ENCODE data around the gene RAB10. TPM values are rescaled to one million over a fixed set of nuclear protein-coding genes. Genes with fewer than 3 reads are reported as not detected.

Gene RAB10
- total RNA-seq, 3 donors from 2014 or later, result 135 to 155 (median 146) TPM

DNA sequence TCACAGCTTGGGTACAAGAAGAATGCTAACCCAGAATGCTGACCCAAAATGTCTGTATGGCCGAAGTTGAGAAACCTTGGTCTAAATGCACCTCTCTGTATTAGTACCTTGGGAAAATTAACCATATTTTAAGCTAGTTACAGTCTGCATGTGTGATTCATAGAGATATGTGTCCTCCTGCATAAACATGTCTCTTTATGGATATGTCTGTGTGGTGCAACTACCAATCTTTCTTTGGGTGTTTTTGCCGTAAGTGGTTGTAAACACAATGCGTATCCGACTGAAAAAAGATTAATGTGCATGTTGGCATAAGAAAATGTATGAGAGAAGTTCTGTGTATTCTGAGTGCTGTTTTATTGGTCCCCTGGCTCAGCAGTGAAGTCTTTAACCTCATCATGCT is 84.8 kb downstream of the RAB10 start:
- Mint-ChIP-seq H3K36me3 (ENCODE audit: insufficient read depth) (peaks cover 8% of the 10 kb centered on the region), H3K4me3 (no peak overlapping the region), H3K4me1 (ENCODE audit: low read depth) (peaks cover 13% of the 10 kb centered on the region), H3K27me3 (ENCODE audit: low read depth) (no peaks in the 10 kb centered on the region), H3K9me3 (no peaks in the 10 kb centered on the region)
- no peak for ATAC-seq
- no peak for DNase-seq

DNA sequence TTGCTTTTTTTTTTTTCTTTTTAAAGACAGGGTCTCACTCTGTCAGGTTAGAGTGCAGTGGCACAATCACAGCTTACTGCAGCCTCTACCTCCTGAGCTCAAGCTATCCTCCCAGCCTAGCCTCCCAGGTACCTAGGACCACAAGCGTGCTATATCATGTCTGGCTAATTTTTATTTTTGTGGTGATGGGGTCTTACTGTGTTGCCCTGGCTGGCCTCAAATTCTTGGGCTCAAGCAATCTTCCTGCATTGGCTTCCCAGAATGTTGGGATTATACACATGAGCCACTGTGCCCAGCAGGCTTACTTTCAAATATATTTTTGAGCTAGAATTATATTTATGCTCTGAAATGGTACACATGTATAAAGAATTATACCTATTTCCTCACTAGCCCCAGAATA is 85.6 kb downstream of the RAB10 start:
- no peaks in the 10 kb centered on the region for H3K27me3 Mint-ChIP-seq (ENCODE audit: low read depth)
- H3K4me1 Mint-ChIP-seq (ENCODE audit: low read depth), result peaks cover 9% of the 10 kb centered on the region
- H3K36me3 Mint-ChIP-seq (ENCODE audit: insufficient read depth), result peaks cover 7% of the 10 kb centered on the region
- ATAC-seq, result no peak
- DNase-seq, result no peak
- H3K4me3 Mint-ChIP-seq, result no peak overlapping the region
- H3K9me3 Mint-ChIP-seq, result no peaks in the 10 kb centered on the region

DNA sequence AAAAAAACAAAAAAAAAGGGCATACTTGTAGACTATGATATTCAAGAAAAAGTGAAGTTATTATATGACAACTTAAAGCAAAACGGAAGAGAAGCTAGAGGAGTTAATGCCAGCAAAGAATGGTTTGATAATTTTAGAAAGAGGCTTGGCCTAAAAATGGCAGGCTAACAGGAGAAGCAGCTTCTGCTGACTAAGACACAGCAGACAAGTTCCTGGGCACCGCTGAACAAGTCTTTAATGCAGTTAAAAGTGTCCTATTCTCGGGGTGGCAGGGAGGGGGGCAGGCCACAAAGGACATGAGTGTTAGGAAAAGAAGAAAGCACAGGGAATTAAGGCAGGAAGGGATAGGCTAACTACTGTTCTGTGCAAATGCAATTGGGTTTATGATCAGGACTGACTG is 88.7 kb downstream of the RAB10 start:
- H3K36me3 Mint-ChIP-seq (ENCODE audit: insufficient read depth), result peaks cover 6% of the 10 kb centered on the region
- H3K4me3 Mint-ChIP-seq, result no peak overlapping the region
- peaks cover 11% of the 10 kb centered on the region for H3K4me1 Mint-ChIP-seq (ENCODE audit: low read depth)
- H3K27me3 Mint-ChIP-seq (ENCODE audit: low read depth), result no peaks in the 10 kb centered on the region
- DNase-seq (no peak), ATAC-seq (no peak)
- no peaks in the 10 kb centered on the region for H3K9me3 Mint-ChIP-seq

DNA sequence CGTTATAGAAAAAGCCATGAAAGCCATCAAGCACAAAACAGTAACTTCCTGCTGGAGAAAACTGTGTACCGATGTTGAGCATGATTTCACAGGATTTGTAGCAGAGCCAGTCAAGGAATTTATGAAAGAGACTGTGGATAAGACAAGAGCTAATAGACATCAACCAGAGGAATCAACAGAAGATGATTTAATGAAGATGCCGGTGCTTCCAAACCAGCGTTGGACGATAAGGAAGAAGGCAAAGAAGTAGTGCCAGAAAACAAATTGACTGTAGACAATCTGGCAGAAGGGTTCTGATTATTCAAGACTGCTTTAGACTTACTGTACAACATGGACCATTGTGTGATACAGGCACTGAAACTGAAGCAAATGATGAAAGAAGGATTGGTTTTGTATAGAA is 89.5 kb downstream of the RAB10 start:
- ATAC-seq, result no peak
- DNase-seq, result no peak
- peaks cover 7% of the 10 kb centered on the region for H3K36me3 Mint-ChIP-seq (ENCODE audit: insufficient read depth)
- H3K4me1 Mint-ChIP-seq (ENCODE audit: low read depth), result peaks cover 11% of the 10 kb centered on the region
- no peak overlapping the region for H3K4me3 Mint-ChIP-seq
- no peaks in the 10 kb centered on the region for H3K27me3 Mint-ChIP-seq (ENCODE audit: low read depth)
- H3K9me3 Mint-ChIP-seq, result no peaks in the 10 kb centered on the region

DNA sequence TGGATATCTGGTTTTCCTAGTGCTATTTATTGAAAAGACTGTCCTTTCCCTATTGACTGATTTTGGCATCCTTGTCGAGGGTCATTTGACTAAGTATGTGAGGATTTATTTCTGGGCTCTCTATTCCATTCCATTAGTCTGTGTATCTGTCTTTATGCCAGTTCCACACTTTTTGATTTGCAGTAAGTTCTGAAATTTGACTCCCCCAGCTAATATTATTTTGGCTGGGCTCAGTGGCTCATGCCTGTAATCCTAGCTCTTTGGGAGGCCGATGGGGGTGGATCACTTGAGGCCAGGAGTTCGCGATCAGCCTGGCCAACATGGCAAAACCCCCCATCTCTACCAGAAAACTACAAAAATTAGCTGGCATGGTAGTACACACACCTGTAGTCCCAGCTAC is 92.2 kb downstream of the RAB10 start:
- Mint-ChIP-seq H3K4me3 (no peak overlapping the region), H3K36me3 (ENCODE audit: insufficient read depth) (peaks cover 16% of the 10 kb centered on the region), H3K4me1 (ENCODE audit: low read depth) (peaks cover 16% of the 10 kb centered on the region), H3K27me3 (ENCODE audit: low read depth) (no peaks in the 10 kb centered on the region), H3K9me3 (no peaks in the 10 kb centered on the region)
- DNase-seq (no peak), ATAC-seq (no peak)

DNA sequence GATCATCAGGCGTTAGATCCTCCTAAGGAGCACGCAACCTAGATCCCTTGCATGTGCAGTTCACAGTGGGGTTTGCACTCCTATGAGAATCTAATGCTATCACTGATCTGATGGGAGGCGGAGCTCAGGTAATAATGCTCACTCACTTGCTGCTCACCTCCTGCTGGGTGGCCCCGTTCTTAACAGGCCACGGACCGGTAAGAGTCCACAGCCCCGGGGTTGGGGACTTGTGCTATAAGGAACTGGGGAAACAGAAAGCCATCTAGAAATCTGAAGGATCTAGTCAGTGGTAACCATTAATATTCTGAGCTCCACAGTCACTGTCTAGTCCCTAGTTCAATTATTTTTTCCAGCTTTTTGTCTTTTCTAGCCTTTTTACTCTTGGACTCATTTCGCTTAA is 94.3 kb downstream of the RAB10 start:
- Mint-ChIP-seq H3K9me3 (no peaks in the 10 kb centered on the region), H3K36me3 (ENCODE audit: insufficient read depth) (peaks cover 19% of the 10 kb centered on the region), H3K4me1 (ENCODE audit: low read depth) (peaks cover 13% of the 10 kb centered on the region), H3K4me3 (no peak overlapping the region), H3K27me3 (ENCODE audit: low read depth) (no peaks in the 10 kb centered on the region)
- DNase-seq, result no peak
- no peak for ATAC-seq

DNA sequence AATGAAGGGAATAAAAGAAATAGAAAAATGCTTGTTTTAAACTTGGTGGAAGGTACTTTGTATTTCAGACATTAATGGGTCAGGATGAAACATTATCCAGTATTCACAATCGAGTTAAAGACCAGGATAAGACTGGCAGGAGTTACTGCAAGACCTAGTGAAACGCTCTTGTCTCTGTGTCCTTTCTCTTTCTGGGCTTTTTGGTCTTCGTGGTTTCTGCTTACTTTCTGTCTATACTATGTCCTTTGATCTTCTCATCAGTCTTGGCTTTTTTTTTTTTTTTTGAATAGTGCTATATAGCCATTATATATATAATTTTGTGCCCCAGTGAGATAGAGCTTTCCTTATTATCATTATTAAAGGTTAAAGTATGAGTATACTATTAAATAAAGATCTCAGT is 96.9 kb downstream of the RAB10 start:
- Mint-ChIP-seq H3K36me3 (ENCODE audit: insufficient read depth) (peaks cover 24% of the 10 kb centered on the region), H3K4me1 (ENCODE audit: low read depth) (peaks cover 7% of the 10 kb centered on the region)
- ATAC-seq, result no peak

DNA sequence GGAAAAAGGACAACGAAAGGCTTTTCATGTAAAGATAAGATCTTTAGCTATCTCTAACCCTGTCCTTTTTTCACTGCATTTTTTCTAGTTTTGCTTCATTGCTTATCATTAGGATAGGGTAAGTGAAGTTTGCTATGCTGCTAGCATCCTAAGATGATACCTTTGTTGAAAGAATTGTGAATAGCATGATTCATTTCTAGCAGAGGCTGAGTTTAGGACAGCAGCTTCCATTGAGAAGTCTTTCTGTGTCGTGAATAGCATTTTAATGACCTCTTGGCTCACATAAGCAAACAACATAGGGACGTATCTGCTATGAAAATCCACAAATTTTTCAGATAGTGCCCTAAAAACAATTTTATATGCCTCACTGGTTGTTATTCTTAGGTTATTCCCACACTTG is 102.6 kb downstream of the RAB10 start:
- H3K4me1 Mint-ChIP-seq (ENCODE audit: low read depth), result peaks cover 2% of the 10 kb centered on the region
- no peak for ATAC-seq
- DNase-seq, result no peak
- no peak overlapping the region for H3K4me3 Mint-ChIP-seq
- H3K27me3 Mint-ChIP-seq (ENCODE audit: low read depth), result no peaks in the 10 kb centered on the region
- peaks cover 18% of the 10 kb centered on the region for H3K36me3 Mint-ChIP-seq (ENCODE audit: insufficient read depth)
- H3K9me3 Mint-ChIP-seq, result no peaks in the 10 kb centered on the region

More for the DNA sequence above, 96.9 kb downstream of the RAB10 start:
- DNase-seq, result no peak
- Mint-ChIP-seq H3K9me3 (no peaks in the 10 kb centered on the region), H3K27me3 (ENCODE audit: low read depth) (no peaks in the 10 kb centered on the region), H3K4me3 (no peak overlapping the region)

DNA sequence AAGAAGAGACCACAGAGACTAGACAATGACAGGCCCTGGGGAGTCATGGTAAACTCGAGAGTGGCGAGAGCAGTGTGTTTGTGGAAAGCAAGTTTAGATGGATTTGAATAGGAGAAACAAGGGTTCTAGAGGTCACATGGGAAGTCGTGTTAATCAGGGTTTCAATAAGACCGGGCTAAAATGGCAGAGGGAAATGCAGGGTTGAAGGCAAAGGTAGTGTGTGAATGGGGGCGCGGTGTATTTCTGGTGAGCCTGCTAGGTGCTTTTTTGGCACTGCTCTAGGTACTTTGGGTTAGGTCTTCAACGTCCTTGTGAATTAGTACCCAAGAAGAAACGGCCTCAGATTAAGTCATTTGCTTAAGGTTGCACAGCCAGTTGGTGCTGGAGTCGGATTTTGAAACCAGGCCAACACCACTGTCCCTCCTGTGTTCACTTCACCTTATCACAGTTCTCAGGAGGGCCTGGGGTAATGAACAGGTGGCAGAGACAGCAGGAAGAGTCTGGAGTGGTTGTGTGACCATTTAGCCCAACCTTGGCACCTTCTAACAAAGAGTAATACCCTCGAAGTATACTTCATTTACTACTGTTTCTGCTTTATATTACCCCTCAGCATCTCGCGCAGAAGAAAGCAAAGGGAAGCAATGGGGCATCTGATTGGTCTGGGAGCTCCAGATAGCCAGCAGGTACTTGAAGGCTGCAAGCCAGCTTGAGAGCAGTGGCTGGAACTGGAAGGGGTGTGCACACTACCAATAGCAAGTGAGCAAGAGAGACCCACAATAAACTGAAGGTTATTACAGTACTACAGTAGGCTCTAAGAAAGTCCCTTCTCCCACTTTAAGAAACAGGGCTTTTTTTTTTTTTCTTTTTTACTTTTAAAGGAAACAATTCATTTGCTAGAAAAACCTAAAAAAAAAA is 105.6 kb downstream of the RAB10 start:
- Mint-ChIP-seq H3K27me3 (ENCODE audit: low read depth) (no peaks in the 10 kb centered on the region), H3K4me1 (ENCODE audit: low read depth) (no peaks in the 10 kb centered on the region), H3K4me3 (no peak overlapping the region), H3K36me3 (ENCODE audit: insufficient read depth) (peaks cover 16% of the 10 kb centered on the region), H3K9me3 (no peaks in the 10 kb centered on the region)
- no peak for DNase-seq
- ATAC-seq, result no peak

DNA sequence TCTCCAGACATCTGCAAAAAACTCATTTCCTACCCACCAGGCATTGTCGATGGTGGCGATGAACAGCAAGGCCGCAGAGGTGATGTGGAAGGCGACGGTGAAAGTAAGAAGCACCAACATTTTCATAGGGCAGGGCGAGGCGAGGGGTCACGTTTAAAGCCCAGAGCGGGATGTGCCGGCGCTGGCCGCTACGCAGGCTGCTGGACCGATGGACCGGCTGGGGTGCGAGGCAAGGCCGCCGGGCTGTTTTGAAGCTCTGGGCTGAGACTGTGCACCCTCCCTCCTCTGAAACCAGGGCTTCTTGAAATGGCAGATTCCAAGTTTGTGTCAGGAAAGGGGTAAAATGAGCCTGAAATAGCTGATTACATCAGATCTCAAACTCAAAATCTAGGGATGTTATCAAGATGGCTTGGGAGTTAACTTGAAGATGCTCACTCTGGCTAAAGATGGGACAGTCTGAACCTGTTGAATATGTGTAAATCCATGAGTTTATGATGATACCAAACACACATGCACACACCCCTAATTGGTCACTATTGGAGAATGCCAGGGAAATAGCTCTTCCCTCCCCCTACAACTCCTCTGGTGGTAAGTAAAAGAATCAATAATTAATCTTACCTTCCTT is 107.4 kb downstream of the RAB10 start:
- H3K36me3 Mint-ChIP-seq (ENCODE audit: insufficient read depth), result peaks cover 5% of the 10 kb centered on the region
- DNase-seq, result no peak
- peaks cover 2% of the 10 kb centered on the region for H3K4me1 Mint-ChIP-seq (ENCODE audit: low read depth)
- no peaks in the 10 kb centered on the region for H3K9me3 Mint-ChIP-seq
- no peak for ATAC-seq
- no peaks in the 10 kb centered on the region for H3K27me3 Mint-ChIP-seq (ENCODE audit: low read depth)
- no peak overlapping the region for H3K4me3 Mint-ChIP-seq

DNA sequence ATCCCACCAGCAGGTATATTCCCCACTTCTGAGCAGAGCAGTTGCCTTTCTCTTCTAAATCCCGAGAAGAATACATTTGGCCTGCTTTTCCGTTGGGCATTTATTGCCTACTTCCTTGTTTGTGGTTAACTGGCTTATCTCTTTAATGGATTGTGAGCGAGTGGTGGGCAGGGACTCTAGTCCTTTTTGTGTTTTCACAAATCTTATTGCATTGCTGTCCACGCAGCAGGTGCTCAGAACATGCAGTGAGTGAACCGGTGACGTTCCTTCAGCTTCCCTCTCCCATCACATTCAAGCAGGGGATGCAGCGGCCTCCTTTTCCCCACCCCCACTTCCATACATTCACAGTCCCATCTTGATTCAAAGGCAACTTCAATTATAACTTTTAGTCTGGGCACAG is 110.1 kb downstream of the RAB10 start:
- Mint-ChIP-seq H3K4me1 (ENCODE audit: low read depth) (peaks cover 2% of the 10 kb centered on the region), H3K4me3 (no peak overlapping the region), H3K9me3 (no peaks in the 10 kb centered on the region), H3K36me3 (ENCODE audit: insufficient read depth) (peaks cover 4% of the 10 kb centered on the region), H3K27me3 (ENCODE audit: low read depth) (peaks cover 7% of the 10 kb centered on the region)
- DNase-seq (no peak), ATAC-seq (no peak)

DNA sequence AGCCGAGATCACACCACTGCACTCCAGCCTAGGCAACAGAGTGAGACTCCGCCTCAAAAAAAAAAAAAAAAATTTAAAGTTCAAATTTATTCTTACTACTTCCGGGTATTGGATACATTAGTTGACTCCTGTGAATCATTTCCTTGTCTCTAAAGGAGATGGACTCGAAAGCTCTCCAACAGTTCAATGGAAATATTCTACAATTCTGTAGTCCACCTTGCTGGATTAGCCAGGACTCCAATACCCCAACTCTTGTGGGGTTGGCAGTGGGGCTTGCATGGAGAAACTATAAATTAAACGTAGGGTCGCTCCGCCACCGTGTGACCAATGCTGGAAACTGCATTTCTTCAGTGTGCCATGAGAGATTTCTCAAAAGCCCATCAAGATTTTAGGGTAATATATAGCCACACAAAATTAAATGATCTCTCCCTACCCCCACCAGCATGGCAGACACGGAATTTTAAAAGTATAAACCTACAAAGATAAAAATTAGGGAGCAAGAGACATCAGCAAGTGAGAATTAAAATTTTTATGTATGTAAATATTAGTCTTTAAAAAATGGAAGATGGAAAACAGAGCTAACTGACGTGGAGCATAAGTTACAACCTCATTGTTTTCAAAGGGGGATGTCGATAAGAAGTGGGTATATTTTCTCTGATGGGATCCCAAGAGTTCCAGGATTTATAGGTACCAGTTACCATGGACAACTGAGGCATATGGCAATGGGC is 111.2 kb downstream of the RAB10 start:
- Mint-ChIP-seq H3K4me1 (ENCODE audit: low read depth) (peaks cover 2% of the 10 kb centered on the region), H3K27me3 (ENCODE audit: low read depth) (peaks cover 16% of the 10 kb centered on the region), H3K4me3 (no peak overlapping the region), H3K9me3 (no peaks in the 10 kb centered on the region), H3K36me3 (ENCODE audit: insufficient read depth) (peaks cover 4% of the 10 kb centered on the region)
- ATAC-seq, result peak; percentile 48 to 70
- peak; percentile 52 for DNase-seq

DNA sequence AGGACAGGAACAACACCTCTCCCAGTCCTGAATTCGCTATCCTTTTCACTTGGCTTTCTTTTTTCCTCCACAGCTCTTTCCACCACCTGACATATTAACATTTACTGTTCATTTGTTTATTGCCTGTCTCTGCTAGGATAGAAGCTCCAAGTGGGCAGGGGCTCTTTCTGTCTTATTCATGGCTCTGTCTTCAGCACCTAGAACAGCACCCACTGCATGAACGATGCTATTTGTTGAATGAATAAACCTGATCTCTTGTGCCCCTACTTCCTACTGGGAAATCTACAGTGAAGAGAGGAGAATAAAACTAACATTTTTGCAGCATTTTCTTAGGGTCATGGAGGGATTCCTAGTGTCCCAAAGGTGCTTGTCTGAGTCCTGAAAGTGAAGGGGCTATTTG is 114.6 kb downstream of the RAB10 start:
- Mint-ChIP-seq H3K4me3 (no peak overlapping the region), H3K9me3 (no peaks in the 10 kb centered on the region), H3K36me3 (ENCODE audit: insufficient read depth) (no peaks in the 10 kb centered on the region), H3K27me3 (ENCODE audit: low read depth) (peaks cover 27% of the 10 kb centered on the region), H3K4me1 (ENCODE audit: low read depth) (peaks cover 2% of the 10 kb centered on the region)
- DNase-seq (no peak), ATAC-seq (no peak)

DNA sequence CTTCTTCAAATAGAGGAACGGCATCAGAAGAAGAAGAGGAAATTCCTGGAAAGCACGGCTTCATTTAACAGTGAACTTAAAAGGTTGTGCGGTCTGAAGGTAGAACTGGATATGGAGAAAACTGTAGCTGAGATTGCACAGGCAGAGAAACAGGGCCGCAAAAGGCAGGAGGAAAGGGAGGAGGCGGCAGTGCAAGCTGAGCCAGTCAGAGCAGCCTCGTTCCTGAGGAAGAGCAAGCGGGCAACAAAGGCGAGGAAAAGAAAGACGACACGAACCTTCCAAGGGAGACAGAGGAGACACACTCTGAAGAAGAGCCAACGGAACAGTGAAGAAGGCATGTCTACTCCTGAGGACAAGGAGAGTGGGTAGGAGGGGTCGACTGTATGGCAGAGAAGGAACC is 116.4 kb downstream of the RAB10 start:
- DNase-seq (no peak), ATAC-seq (no peak)
- Mint-ChIP-seq H3K27me3 (ENCODE audit: low read depth) (peaks cover 27% of the 10 kb centered on the region), H3K4me1 (ENCODE audit: low read depth) (peaks cover under 1% of the 10 kb centered on the region), H3K9me3 (no peaks in the 10 kb centered on the region), H3K4me3 (no peak overlapping the region), H3K36me3 (ENCODE audit: insufficient read depth) (no peaks in the 10 kb centered on the region)
